Hepatic stellate cell (primary cell): Measurements from ENCODE around the gene PDK3.

Source experiments
- DNase-seq: peaks from one replicate; pipeline ENCODE4 v3.0.0; 2011; ENCODE audit warnings: low spot score

PDK3 gene

DNA sequence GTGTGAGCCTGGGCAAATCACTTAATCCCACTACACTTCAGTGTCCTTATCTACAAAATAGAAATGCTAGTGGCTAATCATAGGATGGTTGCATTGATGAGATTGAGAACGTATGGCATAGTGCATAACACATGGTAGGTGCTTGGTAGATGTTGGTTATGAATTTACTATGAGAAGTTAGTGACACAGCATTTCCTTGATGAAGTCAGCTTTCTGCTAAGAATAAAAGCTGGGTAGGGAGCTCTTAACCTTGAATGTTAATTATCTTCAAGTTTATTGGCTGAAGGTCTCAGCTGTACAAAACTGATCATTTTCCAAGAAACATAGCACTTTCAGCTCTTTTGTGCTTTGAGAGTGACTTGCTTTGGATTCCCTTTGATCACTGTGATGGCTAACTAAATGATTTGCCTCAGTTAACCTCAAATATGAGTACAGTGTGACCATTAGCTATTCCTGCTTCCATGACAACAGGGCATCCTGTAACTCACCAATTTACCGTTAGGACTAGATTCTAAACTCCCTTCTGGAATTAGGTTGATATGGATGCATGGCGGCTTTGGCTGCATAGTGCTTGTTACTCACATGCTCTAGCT is 17.8 kb downstream of the PDK3 start:
- no peak for DNase-seq

GRCh38 chrX:24483596-24483995 is 18.5 kb downstream of the PDK3 start:
- no peak for DNase-seq

GRCh38 chrX:24485323-24485722 is 20.2 kb downstream of the PDK3 start:
- DNase-seq: no peak

DNA sequence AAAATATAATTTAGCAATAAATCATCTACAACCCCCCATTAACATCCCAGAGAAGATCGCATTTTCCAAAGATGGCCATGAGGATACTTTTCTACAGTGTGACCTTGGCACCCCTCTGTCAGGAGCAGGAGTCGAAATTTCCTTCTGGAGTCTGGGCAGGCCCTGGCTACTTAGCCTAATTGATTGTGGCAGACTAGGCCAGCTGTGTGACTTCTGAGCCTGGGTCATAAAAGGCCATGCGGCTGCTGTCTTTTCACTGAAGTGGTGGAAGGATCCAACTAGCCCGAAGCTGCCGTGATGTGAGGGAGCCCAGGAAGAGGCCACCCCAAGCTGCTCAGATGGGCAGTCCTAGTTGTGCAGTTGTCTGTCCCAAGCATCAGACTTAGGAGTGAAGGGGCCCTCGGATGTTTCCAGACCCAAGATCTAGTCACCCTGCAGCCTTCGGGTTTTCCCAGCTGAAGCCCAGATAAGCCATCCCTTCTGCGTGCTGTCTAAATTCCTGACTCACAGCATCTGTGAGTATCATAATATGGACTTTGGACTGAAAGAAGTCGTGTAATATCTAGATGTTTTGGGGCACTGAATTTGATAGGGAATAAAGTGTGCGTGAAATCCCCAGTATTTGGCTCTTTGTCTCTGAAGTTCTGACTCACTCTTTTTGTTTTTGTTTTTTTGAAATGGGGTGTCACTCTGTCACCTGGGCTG is 21.0 kb downstream of the PDK3 start:
- DNase-seq: no peak

- DNase-seq: no peak
Observed at GRCh38 chrX:24487571-24487970, 22.5 kb downstream of the PDK3 start.

GRCh38 chrX:24491741-24492140 is 26.7 kb downstream of the PDK3 start:
- no peak for DNase-seq

DNA sequence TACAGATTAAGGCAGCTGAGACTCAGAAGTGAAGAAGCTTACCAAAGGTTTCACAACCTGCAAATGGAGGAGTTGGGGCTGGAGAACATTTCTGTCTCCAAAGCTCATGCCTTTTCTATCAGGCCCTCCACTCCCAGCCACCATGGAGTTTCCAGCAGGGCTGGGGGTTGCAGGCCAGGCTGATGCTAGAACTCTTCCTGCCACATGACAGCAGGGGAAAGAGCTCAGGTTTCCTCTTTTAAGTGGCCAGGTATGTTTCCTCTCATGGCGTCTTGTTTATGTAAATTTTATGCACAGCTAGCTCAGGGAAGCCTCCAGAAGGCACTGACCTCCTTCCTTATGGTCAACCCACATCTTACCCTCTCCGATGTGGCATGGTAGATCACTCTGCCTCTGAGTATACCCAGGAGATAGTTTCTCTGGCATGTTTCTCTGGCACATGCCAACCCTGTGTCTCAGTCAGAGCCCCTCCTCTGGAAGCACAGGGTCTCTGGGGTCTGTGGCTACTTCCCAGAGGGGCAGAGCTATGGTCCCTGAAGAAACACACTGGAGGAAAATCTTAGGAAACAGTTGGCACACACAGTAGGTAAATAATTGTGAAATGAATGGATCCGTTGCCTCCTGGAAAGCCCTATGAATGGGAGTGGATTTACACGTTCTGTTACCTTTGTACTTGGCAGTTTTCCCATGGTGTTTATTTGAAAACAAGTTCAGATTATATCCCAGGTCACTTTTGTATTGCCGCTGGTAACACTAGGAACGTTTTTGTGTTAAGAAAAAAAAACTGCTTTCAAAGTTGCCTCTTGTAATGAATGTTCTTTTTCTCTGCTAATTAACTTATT is 28.9 kb downstream of the PDK3 start:
- no peak for DNase-seq

GRCh38 chrX:24494647-24495075 is 29.6 kb downstream of the PDK3 start:
- DNase-seq: peak; percentile 13

GRCh38 chrX:24495700-24496099 is 30.6 kb downstream of the PDK3 start:
- DNase-seq: no peak

- DNase-seq: no peak
Observed at GRCh38 chrX:24498181-24498580, 33.1 kb downstream of the PDK3 start.

GRCh38 chrX:24498975-24499374 is 33.9 kb downstream of the PDK3 start:
- no peak for DNase-seq

DNA sequence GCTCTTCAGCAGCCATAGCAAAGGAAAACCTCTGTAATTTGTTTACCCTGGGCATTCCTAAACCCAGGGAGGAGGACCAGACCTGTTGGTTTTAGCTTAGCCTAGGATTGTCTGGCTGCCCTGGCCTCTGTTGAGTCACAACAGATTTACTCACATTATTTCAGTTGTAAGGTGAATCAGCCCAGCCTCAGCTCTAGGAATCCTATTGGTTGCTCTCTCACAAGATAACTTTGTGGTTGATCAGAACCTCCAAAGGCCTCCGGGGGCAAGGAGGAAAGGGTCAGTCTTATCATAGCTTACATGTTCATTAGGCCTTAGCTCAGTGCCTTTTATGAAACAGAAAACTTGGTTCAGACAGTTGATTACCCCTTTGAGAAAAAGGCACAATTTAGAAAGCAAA is 41.0 kb downstream of the PDK3 start:
- DNase-seq: no peak

DNA sequence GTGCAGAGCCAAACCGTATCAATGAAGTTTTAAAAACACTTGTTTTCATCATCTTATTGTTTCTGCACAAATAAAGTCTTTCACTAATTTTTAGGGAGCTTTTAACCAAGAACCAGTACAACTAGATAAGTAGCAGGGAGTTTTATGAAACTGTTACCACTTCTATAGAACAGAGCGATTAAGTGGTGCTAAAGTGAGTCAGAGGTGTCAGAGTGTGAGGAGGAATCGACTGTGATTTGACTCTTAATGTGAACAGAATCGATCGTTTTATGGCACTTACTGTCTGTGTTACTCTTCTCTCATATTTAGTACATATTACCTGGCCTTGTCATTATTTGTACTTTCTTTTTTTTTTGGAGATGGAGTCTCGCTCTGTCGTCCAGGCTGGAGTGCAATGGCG is 43.3 kb downstream of the PDK3 start:
- DNase-seq: no peak

DNA sequence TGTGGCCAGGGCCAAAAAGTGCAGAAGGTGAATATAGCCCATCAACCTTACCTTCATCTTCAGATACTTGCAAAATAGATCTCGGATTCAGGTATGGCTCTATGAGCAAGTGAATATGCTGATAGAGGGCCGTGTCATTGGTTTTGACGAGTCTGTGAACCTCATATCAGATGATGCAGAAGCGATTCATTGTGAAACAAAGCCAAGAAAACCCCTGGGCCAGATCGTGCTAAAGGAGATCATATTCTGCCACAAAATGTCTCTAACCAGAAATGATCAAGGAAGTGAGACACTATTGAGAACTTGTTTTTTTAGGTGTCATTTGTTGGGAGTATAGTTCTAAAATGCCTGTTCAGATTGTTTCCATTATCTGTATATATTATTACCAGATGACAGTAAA is 48.3 kb downstream of the PDK3 start:
- no peak for DNase-seq

DNA sequence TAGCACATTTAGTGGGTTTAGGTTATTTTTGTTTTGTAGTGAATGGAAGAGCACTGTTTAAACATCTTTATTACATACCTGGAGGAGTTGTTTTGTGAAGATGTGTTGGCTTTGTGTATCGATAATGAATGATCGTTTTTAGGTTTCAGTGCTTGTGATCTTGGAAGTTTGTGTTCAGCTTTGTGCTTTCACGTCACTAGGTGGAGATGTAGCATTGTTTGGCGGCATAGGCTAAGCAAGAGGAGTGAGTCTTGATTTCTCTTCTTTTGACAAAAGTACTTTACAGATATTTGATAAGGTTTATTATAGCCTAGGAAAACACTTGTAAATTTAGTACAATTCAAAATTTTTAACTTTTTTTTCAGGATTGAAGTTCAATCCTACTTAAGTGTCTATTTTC is 50.4 kb downstream of the PDK3 start:
- DNase-seq: no peak

DNA sequence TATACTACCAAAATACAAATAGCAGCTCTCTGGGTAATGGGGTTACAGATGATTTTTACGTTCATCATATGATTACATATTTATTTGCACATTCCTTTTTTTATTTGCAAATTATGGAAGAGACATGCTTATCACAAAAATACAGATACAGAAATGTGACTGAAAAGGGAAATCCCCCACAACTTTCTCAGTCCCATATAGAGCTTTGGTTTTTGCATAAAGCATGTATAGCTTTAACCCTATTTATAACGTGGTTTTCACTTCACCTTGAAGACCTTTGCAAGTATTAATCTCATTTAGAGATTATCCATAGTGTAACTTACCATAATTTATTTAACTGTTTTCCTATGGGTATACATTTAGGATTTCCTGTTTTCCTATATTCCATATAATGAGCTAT is 55.4 kb downstream of the PDK3 start:
- DNase-seq: no peak

- DNase-seq: no peak
Observed at GRCh38 chrX:24525455-24525854, 60.4 kb downstream of the PDK3 start.

DNA sequence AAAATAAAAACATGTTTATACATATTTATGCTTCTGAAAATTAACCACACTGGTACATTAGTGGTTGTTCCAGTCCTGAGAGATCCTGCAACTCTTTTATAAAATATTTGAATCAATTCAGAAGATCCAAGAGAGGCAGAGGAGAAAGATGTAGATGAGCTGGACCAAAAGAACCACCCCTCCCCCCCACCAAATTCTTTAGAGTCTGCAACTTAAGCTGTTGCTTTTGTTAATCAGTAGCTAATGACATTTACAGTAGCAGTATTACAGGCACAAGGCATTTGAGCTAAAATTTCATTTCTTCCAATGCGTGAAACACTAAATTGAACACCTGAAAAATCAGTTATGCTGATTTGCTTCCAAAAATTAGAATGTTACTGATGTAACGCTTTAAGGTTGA is 61.5 kb downstream of the PDK3 start:
- DNase-seq: no peak

GRCh38 chrX:24528605-24529004 is 63.5 kb downstream of the PDK3 start:
- no peak for DNase-seq

- DNase-seq: no peak
Observed at GRCh38 chrX:24536551-24536950, 71.5 kb downstream of the PDK3 start.

DNA sequence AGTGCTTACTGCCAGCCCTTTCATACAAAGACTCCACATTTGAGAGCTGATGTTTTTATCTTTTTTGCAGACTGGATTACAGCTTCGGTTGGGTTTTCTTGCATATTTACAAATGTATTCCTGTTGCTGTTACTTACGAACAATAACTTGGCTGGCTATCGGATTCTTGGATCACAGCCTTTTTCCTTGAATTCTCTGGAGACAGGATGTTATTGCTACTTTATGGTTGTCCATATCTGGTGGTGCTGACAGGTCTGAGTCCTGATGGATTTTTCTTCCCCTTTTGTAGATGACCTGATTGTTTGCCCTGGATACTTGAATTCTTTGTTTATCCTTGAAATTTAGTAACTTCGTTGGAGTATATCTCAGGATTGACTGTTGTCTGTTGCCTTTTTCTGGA is 77.7 kb downstream of the PDK3 start:
- no peak for DNase-seq

DNA sequence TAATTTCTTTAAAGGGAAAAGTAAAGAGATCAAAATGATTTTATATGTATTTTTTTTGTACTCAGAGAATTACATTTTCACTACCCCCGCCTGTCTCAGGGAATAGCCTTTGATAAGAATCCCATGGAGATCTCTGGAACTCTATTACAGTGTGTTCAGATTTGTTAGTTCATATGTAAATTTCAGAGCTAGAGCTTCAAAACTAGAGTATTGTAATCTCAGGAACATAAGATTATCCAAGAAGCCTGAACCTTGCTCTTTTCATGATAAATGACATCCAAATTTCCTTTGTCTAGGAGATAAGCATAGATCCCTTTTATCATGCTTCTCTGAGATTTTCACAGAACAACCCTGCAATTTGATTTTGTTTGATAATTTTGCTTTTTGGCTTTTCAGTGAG is 82.9 kb downstream of the PDK3 start:
- no peak for DNase-seq

DNA sequence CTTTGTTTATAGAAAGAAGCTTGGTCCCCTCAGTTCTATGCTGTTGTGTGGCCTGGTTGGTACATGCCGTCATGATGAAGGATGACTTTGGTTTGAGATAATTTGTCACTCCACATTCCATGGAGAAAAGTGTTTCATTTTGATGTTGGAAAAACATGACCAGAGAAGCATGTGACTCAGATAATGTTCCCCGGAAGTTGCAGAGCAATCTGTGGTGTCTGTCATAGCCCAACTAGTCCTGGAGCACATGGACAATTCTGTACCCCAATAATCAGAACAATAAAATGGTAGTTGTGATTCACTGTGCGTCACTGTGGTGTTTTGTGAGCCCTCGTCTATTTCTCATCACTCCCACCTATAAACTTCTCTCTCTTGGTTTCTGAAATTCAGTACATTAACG is 85.1 kb downstream of the PDK3 start:
- no peak for DNase-seq
